Prostate gland (tissue), 2 donors: ENCODE results near the gene NPC1. TPM values are rescaled to one million over a fixed set of nuclear protein-coding genes. Genes with fewer than 3 reads are reported as not detected.

Experiments used
- DNase-seq: peaks from one replicate; pipeline ENCODE4 v3.0.0-alpha.2; 2019; ENCODE audit warnings: low spot score
- H3K27ac ChIP-seq, 2 donors: fragments of 200-600 bp; sonication (generic); 2 replicates each; pipeline ENCODE4 v1.5.1; 2017 to 2019
- H3K27me3 ChIP-seq: fragments of 200-600 bp; sonication (generic); replicated peaks from 2 replicates; pipeline ENCODE4 v1.5.1; 2019; ENCODE audit not compliant: insufficient read depth
- H3K36me3 ChIP-seq, 2 donors: fragments of 200-600 bp; sonication (generic); 1 replicate in 1 of 2; 2 replicates in 1 of 2; pipeline versions ENCODE4 v1.5.1 to v1.8.1; 2017 to 2019
- H3K4me1 ChIP-seq: fragments of 200-600 bp; sonication (generic); replicated peaks from 2 replicates; pipeline ENCODE4 v1.5.1; 2019
- H3K4me3 ChIP-seq, 2 donors: fragments of 200-600 bp; sonication (generic); 2 replicates each; pipeline ENCODE4 v1.5.1; 2017 to 2019
- H3K9me3 ChIP-seq: fragments of 200-600 bp; sonication (generic); 2 replicates; pipeline ENCODE4 v1.5.1; 2017
- POLR2A ChIP-seq: fragments of 450-650 bp; IDR thresholded peaks from one replicate; pipeline ENCODE4 v1.6.1; 2016; ENCODE audit warnings: antibody characterized with exemption, mild to moderate bottlenecking
- POLR2AphosphoS5 ChIP-seq: sonication (generic); formaldehyde crosslinking; IDR thresholded peaks from one replicate; pipeline ENCODE4 v1.6.1; 2017; ENCODE audit warnings: antibody characterized with exemption
- WGBS: methylation state at CpG from one replicate; pipeline ENCODE4 v1.1.5; 2018; 5-methylcytosine and 5-hydroxymethylcytosine counted together
- intact Hi-C: fragments of 100-400 bp; cut with DNase I; formaldehyde crosslinking; loops from one replicate; pipeline ENCODE4 v1.14.2; 2022
- total RNA-seq, 2 donors: library from RNA; depleted of rRNA; stranded (reverse); fragments of >200 nt; gene quantifications; one replicate each; pipeline ENCODE4 v1.1.0, GENCODE V29; 2016
- TF ChIP-seq, protein P1 (sequence below), 4 experiments: fragments of 200-600 bp in 2 of 4; fragments of 450-650 bp in 2 of 4; sonication (generic) in 2 of 4; IDR thresholded peaks; 1 replicate in 3 of 4; 2 replicates in 1 of 4; pipeline ENCODE4 v1.5.1; 2016 to 2019; ENCODE audit warnings: antibody characterized with exemption in 4 of 4, mild to moderate bottlenecking in 2 of 4, moderate library complexity in 2 of 4

NPC1 gene
- total RNA-seq, 2 donors from 2014 or later: 32.0 to 63.5 TPM

DNA sequence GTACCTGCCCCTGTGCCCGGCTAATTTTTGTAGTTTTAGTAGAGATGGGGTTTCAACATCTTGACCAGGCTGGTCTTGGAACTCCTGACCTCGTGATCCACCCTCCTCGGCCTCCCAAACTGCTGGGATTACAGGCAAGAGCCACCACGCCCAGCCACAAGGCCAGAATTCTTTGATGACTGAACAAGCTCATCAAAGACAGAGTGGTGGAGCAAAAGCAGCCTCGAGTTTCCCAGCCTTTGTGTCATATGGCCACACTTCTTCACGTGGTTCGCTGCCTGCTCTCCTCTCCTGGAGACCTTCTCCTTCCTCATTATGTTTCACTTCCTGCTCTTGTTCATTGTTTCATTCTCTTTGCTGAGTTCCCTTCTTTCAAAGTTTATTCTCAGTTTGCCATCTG lies 9.9 kb upstream of the NPC1 start:
- WGBS: 78% methylated on average over 7 of the region's 7 CpGs
- Histone ChIP-seq H3K9me3 (no peaks in the 10 kb centered on the region), H3K4me1 (no peaks in the 10 kb centered on the region), H3K27ac (no peak overlapping the region), H3K27me3 (no peaks in the 10 kb centered on the region), H3K36me3 (no peaks in the 10 kb centered on the region), H3K4me3 (no peak overlapping the region)
- no peak for DNase-seq
- TF ChIP-seq, protein P1, sequence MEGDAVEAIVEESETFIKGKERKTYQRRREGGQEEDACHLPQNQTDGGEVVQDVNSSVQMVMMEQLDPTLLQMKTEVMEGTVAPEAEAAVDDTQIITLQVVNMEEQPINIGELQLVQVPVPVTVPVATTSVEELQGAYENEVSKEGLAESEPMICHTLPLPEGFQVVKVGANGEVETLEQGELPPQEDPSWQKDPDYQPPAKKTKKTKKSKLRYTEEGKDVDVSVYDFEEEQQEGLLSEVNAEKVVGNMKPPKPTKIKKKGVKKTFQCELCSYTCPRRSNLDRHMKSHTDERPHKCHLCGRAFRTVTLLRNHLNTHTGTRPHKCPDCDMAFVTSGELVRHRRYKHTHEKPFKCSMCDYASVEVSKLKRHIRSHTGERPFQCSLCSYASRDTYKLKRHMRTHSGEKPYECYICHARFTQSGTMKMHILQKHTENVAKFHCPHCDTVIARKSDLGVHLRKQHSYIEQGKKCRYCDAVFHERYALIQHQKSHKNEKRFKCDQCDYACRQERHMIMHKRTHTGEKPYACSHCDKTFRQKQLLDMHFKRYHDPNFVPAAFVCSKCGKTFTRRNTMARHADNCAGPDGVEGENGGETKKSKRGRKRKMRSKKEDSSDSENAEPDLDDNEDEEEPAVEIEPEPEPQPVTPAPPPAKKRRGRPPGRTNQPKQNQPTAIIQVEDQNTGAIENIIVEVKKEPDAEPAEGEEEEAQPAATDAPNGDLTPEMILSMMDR (IDR thresholded peaks at IDR 0.05): no peak
- TF ChIP-seq POLR2A: no peak
- TF ChIP-seq POLR2AphosphoS5: no peak
- intact Hi-C loops: no loop called here

DNA sequence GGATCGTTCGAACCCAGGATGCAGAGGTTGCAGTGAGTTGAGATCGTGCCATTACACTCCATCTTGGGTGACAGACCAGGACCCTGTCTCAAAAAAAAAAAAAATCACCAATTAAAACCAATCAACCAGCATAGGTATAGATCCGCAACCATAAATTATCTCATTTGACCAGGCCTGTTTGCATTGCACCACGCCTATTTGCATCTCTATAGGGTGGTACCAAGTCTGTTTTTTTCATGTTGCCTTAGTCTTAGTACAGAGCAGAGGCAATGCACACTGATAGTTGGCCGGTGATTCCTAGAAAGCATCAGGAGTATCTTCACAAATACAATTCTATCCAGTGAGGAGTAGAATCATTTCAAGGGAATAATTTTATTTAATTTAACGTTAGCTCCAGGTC lies 9.3 kb upstream of the NPC1 start:
- Histone ChIP-seq H3K4me1 (no peaks in the 10 kb centered on the region), H3K36me3 (no peaks in the 10 kb centered on the region), H3K9me3 (no peaks in the 10 kb centered on the region), H3K4me3 (no peak overlapping the region), H3K27ac (no peak overlapping the region), H3K27me3 (no peaks in the 10 kb centered on the region)
- intact Hi-C loops: no loop called here
- no peak for DNase-seq
- WGBS: 96% methylated on average over 7 of the region's 7 CpGs
- no peak for TF ChIP-seq POLR2A
- TF ChIP-seq, protein P1 (IDR thresholded peaks at IDR 0.05): no peak
- no peak for TF ChIP-seq POLR2AphosphoS5

DNA sequence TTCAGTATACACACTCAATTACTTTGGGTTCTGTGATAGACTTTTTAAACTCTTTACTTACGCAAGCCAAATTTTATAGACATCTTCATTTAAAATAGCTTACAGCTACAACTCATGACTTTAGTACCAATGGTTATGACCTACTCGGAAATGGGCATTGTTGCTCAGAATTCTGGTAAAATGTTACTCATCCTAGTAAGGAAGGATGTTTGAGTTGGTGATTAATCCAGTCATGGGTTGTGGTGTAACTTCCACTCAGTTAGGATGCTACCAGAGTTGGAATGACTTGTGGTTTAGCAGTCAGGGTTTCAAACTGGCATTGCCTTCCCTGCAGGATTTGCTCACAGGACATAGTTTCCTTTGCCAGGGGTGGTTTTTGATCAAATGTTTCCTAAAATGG lies 7.4 kb upstream of the NPC1 start:
- no peak for DNase-seq
- 81% methylated on average over 2 of the region's 2 CpGs for WGBS
- Histone ChIP-seq H3K4me3 (no peak overlapping the region), H3K4me1 (no peaks in the 10 kb centered on the region), H3K36me3 (no peaks in the 10 kb centered on the region), H3K27ac (no peak overlapping the region), H3K27me3 (no peaks in the 10 kb centered on the region), H3K9me3 (no peaks in the 10 kb centered on the region)
- intact Hi-C loops: no loop called here
- TF ChIP-seq POLR2A: no peak
- TF ChIP-seq POLR2AphosphoS5: no peak
- TF ChIP-seq, protein P1 (IDR thresholded peaks at IDR 0.05): no peak

DNA sequence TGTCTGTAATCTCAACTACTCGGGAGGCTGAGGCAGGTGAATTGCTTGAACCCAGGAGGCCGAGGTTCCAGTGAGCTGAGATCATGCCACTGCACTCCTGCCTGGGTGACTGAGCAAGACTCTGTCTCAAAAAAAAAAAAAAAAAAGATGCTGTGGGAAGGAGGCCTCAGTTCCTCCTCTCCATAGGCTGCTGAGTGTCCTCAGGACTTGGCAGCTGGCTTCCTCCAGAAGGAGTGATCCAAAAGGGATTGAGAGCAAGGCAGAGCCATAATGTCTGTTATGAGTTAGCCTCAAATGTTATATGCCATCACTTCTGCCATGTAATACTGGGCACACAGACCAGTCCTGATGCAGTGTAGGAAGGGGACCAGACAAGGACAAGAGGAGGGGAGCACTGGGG lies 6.6 kb upstream of the NPC1 start:
- DNase-seq: no peak
- Histone ChIP-seq H3K27ac (no peak overlapping the region), H3K27me3 (no peaks in the 10 kb centered on the region), H3K4me1 (no peaks in the 10 kb centered on the region), H3K9me3 (no peaks in the 10 kb centered on the region), H3K4me3 (no peak overlapping the region), H3K36me3 (no peaks in the 10 kb centered on the region)
- intact Hi-C loops: no loop called here
- 100% methylated on average over 2 of the region's 2 CpGs for WGBS
- TF ChIP-seq, protein P1 (IDR thresholded peaks at IDR 0.05): no peak
- TF ChIP-seq POLR2AphosphoS5: no peak
- no peak for TF ChIP-seq POLR2A

DNA sequence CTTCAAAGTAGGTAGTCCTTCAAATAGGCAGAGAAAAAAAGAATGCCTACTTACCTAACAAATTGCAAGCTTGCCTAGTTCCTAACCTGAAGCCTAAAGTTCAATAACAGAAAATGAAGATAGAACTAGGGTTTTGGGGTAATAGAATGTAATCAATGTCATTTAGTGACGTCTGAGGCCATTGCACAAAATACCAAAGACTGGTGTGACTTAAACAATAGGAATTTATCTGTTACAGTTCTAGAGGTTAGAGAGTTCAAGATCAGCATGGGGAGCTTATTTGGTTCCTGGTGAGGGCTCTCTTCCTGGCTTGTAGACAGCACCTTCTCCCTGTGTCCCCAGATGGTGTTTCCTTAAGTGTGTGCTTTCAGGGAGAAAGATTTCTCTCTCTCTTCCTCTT lies 4.7 kb upstream of the NPC1 start:
- no peak overlapping the region for H3K27ac ChIP-seq
- H3K36me3 ChIP-seq: no peaks in the 10 kb centered on the region
- WGBS: 71% methylated on average over 1 of the region's 1 CpG
- no peaks in the 10 kb centered on the region for H3K27me3 ChIP-seq
- DNase-seq: no peak
- no peak overlapping the region for H3K4me3 ChIP-seq
- H3K4me1 ChIP-seq: no peaks in the 10 kb centered on the region
- H3K9me3 ChIP-seq: no peaks in the 10 kb centered on the region
- intact Hi-C loops: no loop called here
- no peak for TF ChIP-seq POLR2AphosphoS5
- TF ChIP-seq, protein P1 (IDR thresholded peaks at IDR 0.05): no peak
- no peak for TF ChIP-seq POLR2A
